HG03095 (cell line): Measurements from ENCODE around the gene CCDC7.
"Not testable (repeated sequence)": the region's sequence is repeated elsewhere in the genome, so short reads cannot be mapped to it uniquely, and the experiment has no call there.

Experiments used
- ATAC-seq: cut with Tn5 transposase; IDR thresholded peaks from one replicate; pipeline ENCODE4 v1.9.1; 2021; ENCODE audit warnings: moderate library complexity; ENCODE audit not compliant: unreplicated experiment

CCDC7 gene

GRCh38 chr10:32865170-32865569, 419.2 kb downstream of the CCDC7 start:
- ATAC-seq = no peak

GRCh38 chr10:32877915-32878314, 432.0 kb downstream of the CCDC7 start:
- no peak for ATAC-seq

- no peak for ATAC-seq
Measured at GRCh38 chr10:32878646-32879045, 432.7 kb downstream of the CCDC7 start.

- no peak for ATAC-seq
Measured at GRCh38 chr10:32882076-32882475, 436.1 kb downstream of the CCDC7 start.

- ATAC-seq = no peak
Measured at GRCh38 chr10:32887481-32887880, 441.5 kb downstream of the CCDC7 start.

GRCh38 chr10:32888161-32888927, 442.4 kb downstream of the CCDC7 start:
- ATAC-seq = no peak

GRCh38 chr10:32889631-32890212, 443.8 kb downstream of the CCDC7 start:
- ATAC-seq = no peak

GRCh38 chr10:32890444-32890843, 444.5 kb downstream of the CCDC7 start:
- ATAC-seq = no peak

GRCh38 chr10:32891261-32891660, 445.3 kb downstream of the CCDC7 start:
- no peak for ATAC-seq

- ATAC-seq = no peak
Measured at GRCh38 chr10:32893434-32893833, 447.5 kb downstream of the CCDC7 start.

- ATAC-seq = no peak
Measured at GRCh38 chr10:32893916-32894664, 448.1 kb downstream of the CCDC7 start.

- not testable (repeated sequence) for ATAC-seq
Measured at GRCh38 chr10:32895200-32895968, 449.4 kb downstream of the CCDC7 start.

GRCh38 chr10:32901815-32902214, 455.9 kb downstream of the CCDC7 start:
- no peak for ATAC-seq

- ATAC-seq = no peak
Measured at GRCh38 chr10:32905466-32905865, 459.5 kb downstream of the CCDC7 start.

- no peak for ATAC-seq
Measured at GRCh38 chr10:32906595-32906994, 460.7 kb downstream of the CCDC7 start.

GRCh38 chr10:32909456-32909855, 463.5 kb downstream of the CCDC7 start:
- no peak for ATAC-seq

- ATAC-seq = not testable (repeated sequence)
Measured at GRCh38 chr10:32909970-32910369, 464.0 kb downstream of the CCDC7 start.

- no peak for ATAC-seq
Measured at GRCh38 chr10:32911285-32912016, 465.5 kb downstream of the CCDC7 start.

- not testable (repeated sequence) for ATAC-seq
Measured at GRCh38 chr10:32917817-32918216, 471.9 kb downstream of the CCDC7 start.

GRCh38 chr10:32922170-32922569, 476.2 kb downstream of the CCDC7 start:
- ATAC-seq = no peak
